ENCODE measurements around the gene REELD1.

Gene REELD1

GRCh38 chr4:146271466-146271865, 57.1 kb downstream of the REELD1 start:
- DNase-seq, result no peak

GRCh38 chr4:146273204-146273901, 59.0 kb downstream of the REELD1 start:
- no peak for DNase-seq

GRCh38 chr4:146274774-146275173, 60.4 kb downstream of the REELD1 start:
- DNase-seq, result no peak

GRCh38 chr4:146275370-146275769, 61.0 kb downstream of the REELD1 start:
- DNase-seq, result no peak

- no peak for DNase-seq
These were observed 64.6 kb downstream of the REELD1 start for GRCh38 chr4:146278986-146279385.
